Activated T-cell treated with anti-CD3 and anti-CD28 coated beads, Interleukin-2, amount 50 U/mL, for 24 hours (primary cell): ENCODE data around the gene PACSIN1.

Source experiments
- DNase-seq: peaks from one replicate; pipeline ENCODE4 v3.0.0-alpha.2; 2020
- H3K27ac Mint-ChIP-seq: 2 replicates; pipeline ENCODE4 v1.8.0; 2020; ENCODE audit warnings: mild to moderate bottlenecking, mixed read lengths
- H3K27me3 Mint-ChIP-seq: 2 replicates; pipeline ENCODE4 v1.8.0; 2020; ENCODE audit warnings: mixed read lengths
- H3K36me3 Mint-ChIP-seq: 2 replicates; pipeline ENCODE4 v1.8.0; 2020; ENCODE audit warnings: low read depth, mixed read lengths
- H3K4me1 Mint-ChIP-seq: 2 replicates; pipeline ENCODE4 v1.8.0; 2020; ENCODE audit warnings: low read depth, mixed read lengths
- H3K4me3 Mint-ChIP-seq: 2 replicates; pipeline ENCODE4 v1.8.0; 2020; ENCODE audit warnings: mild to moderate bottlenecking, moderate library complexity, mixed read lengths
- H3K9me3 Mint-ChIP-seq: 2 replicates; pipeline ENCODE4 v1.8.0; 2020; ENCODE audit warnings: mixed read lengths

Gene PACSIN1

GRCh38 chr6:34445313-34445860, 20.5 kb upstream of the PACSIN1 start:
- Mint-ChIP-seq H3K4me3 (no peak overlapping the region), H3K36me3 (no peaks in the 10 kb centered on the region), H3K27me3 (no peaks in the 10 kb centered on the region), H3K27ac (no peak overlapping the region), H3K9me3 (no peaks in the 10 kb centered on the region), H3K4me1 (no peaks in the 10 kb centered on the region)
- DNase-seq = no peak

- no peaks in the 10 kb centered on the region for H3K36me3 Mint-ChIP-seq
- no peak overlapping the region for H3K27ac Mint-ChIP-seq
- no peaks in the 10 kb centered on the region for H3K27me3 Mint-ChIP-seq
- no peaks in the 10 kb centered on the region for H3K4me1 Mint-ChIP-seq
- no peak for DNase-seq
- no peaks in the 10 kb centered on the region for H3K9me3 Mint-ChIP-seq
- H3K4me3 Mint-ChIP-seq = no peak overlapping the region
Measured at GRCh38 chr6:34447386-34447785, 18.5 kb upstream of the PACSIN1 start.

DNA sequence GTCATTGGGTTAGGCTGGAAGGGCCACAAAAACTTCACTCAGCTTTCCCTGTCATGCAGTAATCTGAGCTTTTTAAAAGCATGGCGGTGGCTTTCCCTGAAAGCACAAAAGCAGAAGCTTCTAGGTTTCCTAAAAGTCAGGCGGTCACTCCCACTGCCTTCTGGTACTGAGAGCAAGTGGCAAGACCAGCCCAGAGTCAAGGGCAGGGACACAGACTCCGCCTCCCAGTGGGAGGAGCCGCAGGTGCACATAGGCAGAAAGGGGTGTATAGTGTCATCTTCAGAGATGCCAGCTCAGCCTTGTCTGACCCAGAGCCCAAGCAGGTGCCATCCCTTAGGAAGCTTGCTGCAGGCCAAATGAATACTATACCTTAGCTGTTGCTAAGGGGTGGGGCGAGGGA, 18.0 kb upstream of the PACSIN1 start:
- Mint-ChIP-seq H3K9me3 (no peaks in the 10 kb centered on the region), H3K27ac (no peak overlapping the region), H3K4me1 (no peaks in the 10 kb centered on the region), H3K36me3 (no peaks in the 10 kb centered on the region), H3K4me3 (no peak overlapping the region), H3K27me3 (no peaks in the 10 kb centered on the region)
- DNase-seq = no peak

GRCh38 chr6:34451192-34451591, 14.7 kb upstream of the PACSIN1 start:
- Mint-ChIP-seq H3K27ac (no peak overlapping the region), H3K4me1 (no peaks in the 10 kb centered on the region), H3K36me3 (no peaks in the 10 kb centered on the region), H3K9me3 (no peaks in the 10 kb centered on the region), H3K4me3 (no peak overlapping the region), H3K27me3 (no peaks in the 10 kb centered on the region)
- no peak for DNase-seq

DNA sequence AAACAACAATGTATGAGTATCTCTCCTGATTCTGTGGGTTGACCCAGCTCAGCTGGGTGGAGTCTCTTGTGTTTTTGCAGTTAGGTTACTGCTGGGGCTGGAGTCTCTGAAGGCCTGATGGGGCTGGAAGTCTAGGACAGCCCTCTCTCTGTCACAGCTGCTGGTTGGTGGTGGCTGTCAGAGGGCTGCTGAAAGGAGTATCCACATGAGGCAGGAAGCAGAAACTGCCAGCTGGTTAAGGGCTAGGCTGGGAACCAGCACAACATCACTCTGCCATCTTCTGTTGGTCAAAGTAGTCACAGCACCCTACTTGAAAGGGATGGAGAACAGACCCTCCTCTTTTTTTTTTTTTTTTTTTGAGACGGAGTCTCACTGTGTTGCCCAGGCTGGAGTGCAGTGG, 10.0 kb upstream of the PACSIN1 start:
- H3K4me3 Mint-ChIP-seq = no peak overlapping the region
- DNase-seq = no peak
- no peaks in the 10 kb centered on the region for H3K9me3 Mint-ChIP-seq
- no peaks in the 10 kb centered on the region for H3K27me3 Mint-ChIP-seq
- no peak overlapping the region for H3K27ac Mint-ChIP-seq
- H3K36me3 Mint-ChIP-seq = no peaks in the 10 kb centered on the region
- H3K4me1 Mint-ChIP-seq = no peaks in the 10 kb centered on the region

GRCh38 chr6:34457382-34457741, 8.5 kb upstream of the PACSIN1 start:
- Mint-ChIP-seq H3K27me3 (no peaks in the 10 kb centered on the region), H3K4me3 (no peak overlapping the region), H3K4me1 (no peaks in the 10 kb centered on the region), H3K36me3 (no peaks in the 10 kb centered on the region), H3K27ac (no peak overlapping the region), H3K9me3 (no peaks in the 10 kb centered on the region)
- DNase-seq = no peak

- no peaks in the 10 kb centered on the region for H3K27me3 Mint-ChIP-seq
- no peak overlapping the region for H3K4me3 Mint-ChIP-seq
- H3K9me3 Mint-ChIP-seq = no peaks in the 10 kb centered on the region
Measured at GRCh38 chr6:34457742-34458735, 7.8 kb upstream of the PACSIN1 start.

GRCh38 chr6:34459899-34460593, 5.8 kb upstream of the PACSIN1 start:
- no peaks in the 10 kb centered on the region for H3K9me3 Mint-ChIP-seq
- no peak overlapping the region for H3K4me3 Mint-ChIP-seq
- no peaks in the 10 kb centered on the region for H3K36me3 Mint-ChIP-seq
- peak; percentile 46 for DNase-seq
- H3K27ac Mint-ChIP-seq = no peak overlapping the region
- H3K27me3 Mint-ChIP-seq = peaks cover 10% of the 10 kb centered on the region
- H3K4me1 Mint-ChIP-seq = peaks cover under 1% of the 10 kb centered on the region

More at GRCh38 chr6:34457742-34458735, 7.8 kb upstream of the PACSIN1 start:
- no peak overlapping the region for H3K27ac Mint-ChIP-seq
- no peaks in the 10 kb centered on the region for H3K4me1 Mint-ChIP-seq
- no peak for DNase-seq
- H3K36me3 Mint-ChIP-seq = no peaks in the 10 kb centered on the region

- no peaks in the 10 kb centered on the region for H3K36me3 Mint-ChIP-seq
- H3K27ac Mint-ChIP-seq = no peak overlapping the region
- H3K4me3 Mint-ChIP-seq = no peak overlapping the region
- peaks cover 17% of the 10 kb centered on the region for H3K27me3 Mint-ChIP-seq
- no peak for DNase-seq
- H3K9me3 Mint-ChIP-seq = no peaks in the 10 kb centered on the region
- H3K4me1 Mint-ChIP-seq = peaks cover 6% of the 10 kb centered on the region
Measured at GRCh38 chr6:34460796-34461507, 4.9 kb upstream of the PACSIN1 start.

GRCh38 chr6:34462010-34462409, 3.9 kb upstream of the PACSIN1 start:
- H3K4me3 Mint-ChIP-seq = no peak overlapping the region
- H3K9me3 Mint-ChIP-seq = no peaks in the 10 kb centered on the region
- DNase-seq = no peak
- peaks cover 28% of the 10 kb centered on the region for H3K27me3 Mint-ChIP-seq
- no peaks in the 10 kb centered on the region for H3K36me3 Mint-ChIP-seq
- no peak overlapping the region for H3K27ac Mint-ChIP-seq
- H3K4me1 Mint-ChIP-seq = peaks cover 6% of the 10 kb centered on the region

GRCh38 chr6:34462551-34462971, 3.3 kb upstream of the PACSIN1 start:
- Mint-ChIP-seq H3K36me3 (no peaks in the 10 kb centered on the region), H3K9me3 (no peaks in the 10 kb centered on the region), H3K27me3 (peaks cover 31% of the 10 kb centered on the region), H3K4me3 (no peak overlapping the region), H3K4me1 (peaks cover 6% of the 10 kb centered on the region), H3K27ac (no peak overlapping the region)
- DNase-seq = no peak

GRCh38 chr6:34463299-34463698, 2.6 kb upstream of the PACSIN1 start:
- H3K36me3 Mint-ChIP-seq = no peaks in the 10 kb centered on the region
- H3K27ac Mint-ChIP-seq = no peak overlapping the region
- peaks cover 32% of the 10 kb centered on the region for H3K27me3 Mint-ChIP-seq
- H3K4me3 Mint-ChIP-seq = no peak overlapping the region
- no peaks in the 10 kb centered on the region for H3K9me3 Mint-ChIP-seq
- peaks cover 6% of the 10 kb centered on the region for H3K4me1 Mint-ChIP-seq
- no peak for DNase-seq

DNA sequence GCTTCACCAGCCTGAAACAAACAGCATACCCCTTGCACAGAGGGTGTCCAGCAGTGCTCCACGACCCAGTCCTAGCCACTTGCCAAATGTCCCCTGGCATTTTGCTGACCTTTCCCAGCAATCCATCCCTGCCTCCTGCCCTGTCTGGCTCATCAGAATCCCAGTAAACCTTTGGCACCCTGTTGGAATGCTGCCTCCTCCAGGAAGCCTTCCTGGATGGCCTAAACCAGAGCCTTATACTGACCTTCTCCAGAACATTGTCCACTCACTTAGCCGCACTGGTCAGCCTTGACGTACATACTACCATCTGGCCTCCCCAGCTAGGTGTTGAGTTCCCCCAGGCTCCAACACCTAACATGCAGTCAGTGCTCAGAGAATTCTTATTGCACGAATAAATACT, 2.0 kb upstream of the PACSIN1 start:
- no peak overlapping the region for H3K27ac Mint-ChIP-seq
- peaks cover 6% of the 10 kb centered on the region for H3K4me1 Mint-ChIP-seq
- no peaks in the 10 kb centered on the region for H3K36me3 Mint-ChIP-seq
- no peaks in the 10 kb centered on the region for H3K9me3 Mint-ChIP-seq
- no peak overlapping the region for H3K4me3 Mint-ChIP-seq
- peaks cover 38% of the 10 kb centered on the region for H3K27me3 Mint-ChIP-seq
- no peak for DNase-seq
